ENCODE data around the gene PRDX2.

PRDX2 gene

GRCh38 chr19:12783849-12784393 lies 17.7 kb downstream of the PRDX2 start:
- Histone ChIP-seq H3K4me1 (ENCODE audit: insufficient read depth, low read length, poor library complexity, severe bottlenecking) (peaks cover 30% of the 10 kb centered on the region), H3K27me3 (ENCODE audit: insufficient read depth, low read length, poor library complexity, severe bottlenecking) (no peaks in the 10 kb centered on the region), H3K9ac (ENCODE audit: low read depth, low read length, poor library complexity, severe bottlenecking) (no peak overlapping the region), H3K9me2 (replicated peaks; ENCODE audit: low read depth, low read length) (no peaks in the 10 kb centered on the region), H3K36me3 (ENCODE audit: insufficient read depth, low read length) (no peaks in the 10 kb centered on the region), H3K79me2 (ENCODE audit: insufficient read depth, low read length) (no peaks in the 10 kb centered on the region), H3K9me3 (ENCODE audit: insufficient read depth, low read depth, low read length) (no peaks in the 10 kb centered on the region), H3K4me2 (ENCODE audit: low read depth, low read length, poor library complexity, severe bottlenecking) (no peak overlapping the region), H2AFZ (ENCODE audit: low read length) (no peak overlapping the region), H4K20me1 (ENCODE audit: insufficient read depth, low read length, poor library complexity, severe bottlenecking) (no peaks in the 10 kb centered on the region), H3K4me3 (ENCODE audit: low read length, poor library complexity, severe bottlenecking) (no peak overlapping the region), H3F3A (ENCODE audit: low read depth) (no peaks in the 10 kb centered on the region; the same call in 1 of the 2 replicates)
- TF ChIP-seq EZH2phosphoT487 (IDR thresholded peaks at IDR 0.05; ENCODE audit: borderline replicate concordance) (no peak), CTCF (conservative IDR thresholded peaks at IDR 0.05; ENCODE audit: low read length) (no peak)

GRCh38 chr19:12783291-12783848 lies 18.2 kb downstream of the PRDX2 start:
- Histone ChIP-seq H3F3A (ENCODE audit: low read depth) (no peaks in the 10 kb centered on the region; the same call in 1 of the 2 replicates), H3K27me3 (ENCODE audit: insufficient read depth, low read length, poor library complexity, severe bottlenecking) (no peaks in the 10 kb centered on the region), H3K9me3 (ENCODE audit: insufficient read depth, low read depth, low read length) (no peaks in the 10 kb centered on the region), H3K9me2 (replicated peaks; ENCODE audit: low read depth, low read length) (no peaks in the 10 kb centered on the region), H3K79me2 (ENCODE audit: insufficient read depth, low read length) (no peaks in the 10 kb centered on the region), H3K4me3 (ENCODE audit: low read length, poor library complexity, severe bottlenecking) (peak overlapping the region; percentile 64), H2AFZ (ENCODE audit: low read length) (no peak overlapping the region), H3K36me3 (ENCODE audit: insufficient read depth, low read length) (no peaks in the 10 kb centered on the region), H3K9ac (ENCODE audit: low read depth, low read length, poor library complexity, severe bottlenecking) (no peak overlapping the region), H3K4me2 (ENCODE audit: low read depth, low read length, poor library complexity, severe bottlenecking) (peak overlapping the region; percentile 60), H3K4me1 (ENCODE audit: insufficient read depth, low read length, poor library complexity, severe bottlenecking) (peaks cover 36% of the 10 kb centered on the region), H4K20me1 (ENCODE audit: insufficient read depth, low read length, poor library complexity, severe bottlenecking) (no peaks in the 10 kb centered on the region)
- TF ChIP-seq CTCF (conservative IDR thresholded peaks at IDR 0.05; ENCODE audit: low read length) (no peak), EZH2phosphoT487 (IDR thresholded peaks at IDR 0.05; ENCODE audit: borderline replicate concordance) (no peak)

GRCh38 chr19:12782424-12783290 lies 18.9 kb downstream of the PRDX2 start:
- TF ChIP-seq EZH2phosphoT487 (IDR thresholded peaks at IDR 0.05; ENCODE audit: borderline replicate concordance) (no peak), CTCF (conservative IDR thresholded peaks at IDR 0.05; ENCODE audit: low read length) (no peak)
- H3K9ac ChIP-seq (ENCODE audit: low read depth, low read length, poor library complexity, severe bottlenecking) = peak overlapping the region; percentile 58
- peak overlapping the region; percentile 64 for H3K4me3 ChIP-seq (ENCODE audit: low read length, poor library complexity, severe bottlenecking)
- H3K4me1 ChIP-seq (ENCODE audit: insufficient read depth, low read length, poor library complexity, severe bottlenecking) = peaks cover 42% of the 10 kb centered on the region
- H3K9me2 ChIP-seq (replicated peaks; ENCODE audit: low read depth, low read length) = no peaks in the 10 kb centered on the region
- no peaks in the 10 kb centered on the region for H3K36me3 ChIP-seq (ENCODE audit: insufficient read depth, low read length)
- no peaks in the 10 kb centered on the region; the same call in 1 of the 2 replicates for H3F3A ChIP-seq (ENCODE audit: low read depth)
- H3K9me3 ChIP-seq (ENCODE audit: insufficient read depth, low read depth, low read length) = no peaks in the 10 kb centered on the region
- H4K20me1 ChIP-seq (ENCODE audit: insufficient read depth, low read length, poor library complexity, severe bottlenecking) = no peaks in the 10 kb centered on the region
- no peaks in the 10 kb centered on the region for H3K27me3 ChIP-seq (ENCODE audit: insufficient read depth, low read length, poor library complexity, severe bottlenecking)
- H3K4me2 ChIP-seq (ENCODE audit: low read depth, low read length, poor library complexity, severe bottlenecking) = peak overlapping the region; percentile 60
- no peaks in the 10 kb centered on the region for H3K79me2 ChIP-seq (ENCODE audit: insufficient read depth, low read length)
- peak overlapping the region; percentile 59; the same call in 1 of the 2 replicates for H2AFZ ChIP-seq (ENCODE audit: low read length)
